Stimulated activated naive CD4-positive, alpha-beta T cell treated with Interleukin-2 at 50 U/mL for 16 hours (primary cell): ENCODE data around the gene MORN1.

Source experiments
- DNase-seq: peaks from one replicate; lab custom pipeline; 2025; lab: John Stamatoyannopoulos, UW

The MORN1 gene

GRCh38 chr1:2290171-2290578 is 101.2 kb downstream of the MORN1 start:
- no peak for DNase-seq

- DNase-seq, result no peak
Measured at GRCh38 chr1:2289607-2290006, 101.7 kb downstream of the MORN1 start.

GRCh38 chr1:2288816-2289536 is 102.4 kb downstream of the MORN1 start:
- no peak for DNase-seq

- DNase-seq, result no peak
Measured at GRCh38 chr1:2288311-2288710, 103.0 kb downstream of the MORN1 start.

GRCh38 chr1:2287649-2288048 is 103.7 kb downstream of the MORN1 start:
- no peak for DNase-seq

- no peak for DNase-seq
Measured at GRCh38 chr1:2286923-2287322, 104.4 kb downstream of the MORN1 start.

GRCh38 chr1:2284932-2285331 is 106.4 kb downstream of the MORN1 start:
- DNase-seq, result no peak

- no peak for DNase-seq
Measured at GRCh38 chr1:2283991-2284895, 107.1 kb downstream of the MORN1 start.

GRCh38 chr1:2283371-2283990 is 107.9 kb downstream of the MORN1 start:
- no peak for DNase-seq

GRCh38 chr1:2282556-2283270 is 108.6 kb downstream of the MORN1 start:
- no peak for DNase-seq

GRCh38 chr1:2279817-2280216 is 111.5 kb downstream of the MORN1 start:
- DNase-seq, result no peak

- DNase-seq, result no peak
Measured at GRCh38 chr1:2279210-2279639, 112.1 kb downstream of the MORN1 start.

GRCh38 chr1:2278591-2279209 is 112.7 kb downstream of the MORN1 start:
- no peak for DNase-seq

- DNase-seq, result no peak
Measured at GRCh38 chr1:2277741-2278488, 113.4 kb downstream of the MORN1 start.

- DNase-seq, result no peak
Measured at GRCh38 chr1:2276803-2277580, 114.4 kb downstream of the MORN1 start.

- no peak for DNase-seq
Measured at GRCh38 chr1:2275796-2276536, 115.4 kb downstream of the MORN1 start.

GRCh38 chr1:2274929-2275475 is 116.4 kb downstream of the MORN1 start:
- DNase-seq, result no peak

- DNase-seq, result no peak
Measured at GRCh38 chr1:2274231-2274928, 117.0 kb downstream of the MORN1 start.
